LNCaP clone FGC (cell line): ENCODE results near the gene NOP16.

Experiments
- DNase-seq: peaks from one replicate; pipeline ENCODE4 v3.0.0-alpha.2; 2011; ENCODE audit warnings: low read depth
- H3K4me3 ChIP-seq: 2 replicates; pipeline ENCODE4 v1.5.1; 2011; ENCODE audit warnings: mild to moderate bottlenecking, low read depth, low read length, control low read depth
- TF ChIP-seq, protein P1 (sequence below): IDR thresholded peaks from 2 replicates; pipeline ENCODE4 v1.5.1; 2012; ENCODE audit warnings: mild to moderate bottlenecking; ENCODE audit not compliant: control insufficient read depth, insufficient read depth; ENCODE audit errors: extremely low read depth

NOP16 gene

DNA sequence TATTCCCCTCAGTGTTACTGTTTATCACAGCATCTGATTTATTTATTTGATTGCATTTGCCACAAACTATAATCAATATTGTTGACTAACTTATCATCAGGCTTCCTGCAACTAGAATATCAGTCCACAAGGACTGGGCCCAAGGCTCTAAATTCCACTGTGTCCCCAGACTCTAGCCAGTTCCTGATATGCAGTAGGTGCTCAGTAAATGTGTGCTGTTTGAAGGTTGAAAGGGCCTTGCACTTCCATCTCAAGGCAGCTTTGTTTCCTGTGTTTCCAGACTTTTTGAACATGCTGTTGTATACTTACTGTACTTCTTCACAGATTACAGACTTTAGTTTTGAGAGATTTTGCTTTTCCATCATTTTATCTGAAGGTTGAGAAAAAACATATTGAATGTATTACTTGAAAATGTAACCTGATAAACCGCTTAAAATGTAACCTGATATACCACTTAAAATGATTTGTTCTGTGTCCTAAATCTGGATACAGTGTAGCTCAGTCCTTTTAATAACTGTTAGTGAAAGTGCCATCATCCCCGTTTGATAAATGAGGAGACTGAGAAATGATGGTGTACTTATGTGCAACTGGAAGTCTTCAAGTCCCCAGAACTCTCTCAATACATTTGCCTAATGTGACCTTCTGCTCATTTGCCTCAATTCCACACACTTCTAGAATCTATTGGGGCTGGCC lies 45.5 kb downstream of the NOP16 start:
- H3K4me3 ChIP-seq = no peak overlapping the region
- TF ChIP-seq, protein P1, sequence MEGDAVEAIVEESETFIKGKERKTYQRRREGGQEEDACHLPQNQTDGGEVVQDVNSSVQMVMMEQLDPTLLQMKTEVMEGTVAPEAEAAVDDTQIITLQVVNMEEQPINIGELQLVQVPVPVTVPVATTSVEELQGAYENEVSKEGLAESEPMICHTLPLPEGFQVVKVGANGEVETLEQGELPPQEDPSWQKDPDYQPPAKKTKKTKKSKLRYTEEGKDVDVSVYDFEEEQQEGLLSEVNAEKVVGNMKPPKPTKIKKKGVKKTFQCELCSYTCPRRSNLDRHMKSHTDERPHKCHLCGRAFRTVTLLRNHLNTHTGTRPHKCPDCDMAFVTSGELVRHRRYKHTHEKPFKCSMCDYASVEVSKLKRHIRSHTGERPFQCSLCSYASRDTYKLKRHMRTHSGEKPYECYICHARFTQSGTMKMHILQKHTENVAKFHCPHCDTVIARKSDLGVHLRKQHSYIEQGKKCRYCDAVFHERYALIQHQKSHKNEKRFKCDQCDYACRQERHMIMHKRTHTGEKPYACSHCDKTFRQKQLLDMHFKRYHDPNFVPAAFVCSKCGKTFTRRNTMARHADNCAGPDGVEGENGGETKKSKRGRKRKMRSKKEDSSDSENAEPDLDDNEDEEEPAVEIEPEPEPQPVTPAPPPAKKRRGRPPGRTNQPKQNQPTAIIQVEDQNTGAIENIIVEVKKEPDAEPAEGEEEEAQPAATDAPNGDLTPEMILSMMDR = no peak
- no peak for DNase-seq

DNA sequence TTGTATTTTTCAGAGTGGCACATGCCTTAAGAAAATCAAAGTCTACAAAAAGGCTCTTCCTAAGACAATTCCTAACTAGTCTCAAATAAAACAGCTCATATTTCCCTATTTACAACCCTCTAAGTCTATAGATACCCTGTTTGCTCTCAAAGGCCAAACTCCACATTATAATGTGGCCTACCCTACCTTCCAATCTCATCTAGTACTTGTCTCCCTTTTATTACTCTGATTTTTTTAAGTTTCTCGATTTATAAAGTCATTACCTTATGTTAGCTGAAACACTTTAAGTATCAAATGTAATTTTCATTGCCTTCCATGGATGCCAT lies 46.3 kb downstream of the NOP16 start:
- H3K4me3 ChIP-seq = no peak overlapping the region
- TF ChIP-seq, protein P1 = no peak
- no peak for DNase-seq

DNA sequence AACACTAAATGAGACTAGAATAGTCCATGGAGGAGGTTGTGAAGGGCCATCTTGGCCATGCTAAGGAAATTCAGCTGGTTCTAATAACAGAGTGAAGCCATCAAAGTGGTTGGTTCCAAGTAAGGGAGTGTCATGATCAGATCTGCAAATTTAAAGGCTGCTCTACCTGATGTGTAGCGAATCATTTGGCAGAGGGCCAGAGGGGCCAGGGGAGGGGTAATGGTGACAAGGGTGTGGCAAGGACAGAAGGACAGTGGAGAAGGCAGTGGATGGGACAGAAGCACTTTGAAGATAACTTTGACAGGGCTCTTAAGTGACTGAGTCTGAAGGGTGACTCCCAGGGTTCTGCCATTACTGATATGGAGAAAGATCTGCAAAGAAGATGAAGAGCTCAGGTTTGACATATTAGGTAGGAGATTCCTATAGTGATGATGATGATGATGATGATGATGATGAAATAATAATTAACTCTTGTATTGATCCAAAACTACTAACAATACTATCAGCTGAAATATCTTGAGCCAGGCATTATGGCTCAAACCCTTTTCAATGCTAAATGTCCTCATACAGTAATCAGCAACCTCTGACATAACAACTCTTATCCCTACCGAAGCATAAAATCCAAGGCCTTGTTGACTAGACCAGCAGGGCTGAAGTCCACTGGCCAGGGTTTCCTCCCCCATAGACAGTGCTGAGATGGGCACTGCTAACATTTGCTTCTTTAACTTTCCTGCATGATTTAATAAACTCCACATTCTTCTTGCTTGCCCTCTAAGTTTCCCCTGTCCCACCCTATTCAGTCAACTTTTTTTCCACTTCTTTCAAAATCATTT lies 46.9 kb downstream of the NOP16 start:
- TF ChIP-seq, protein P1 = no peak
- no peak for DNase-seq
- no peak overlapping the region for H3K4me3 ChIP-seq

DNA sequence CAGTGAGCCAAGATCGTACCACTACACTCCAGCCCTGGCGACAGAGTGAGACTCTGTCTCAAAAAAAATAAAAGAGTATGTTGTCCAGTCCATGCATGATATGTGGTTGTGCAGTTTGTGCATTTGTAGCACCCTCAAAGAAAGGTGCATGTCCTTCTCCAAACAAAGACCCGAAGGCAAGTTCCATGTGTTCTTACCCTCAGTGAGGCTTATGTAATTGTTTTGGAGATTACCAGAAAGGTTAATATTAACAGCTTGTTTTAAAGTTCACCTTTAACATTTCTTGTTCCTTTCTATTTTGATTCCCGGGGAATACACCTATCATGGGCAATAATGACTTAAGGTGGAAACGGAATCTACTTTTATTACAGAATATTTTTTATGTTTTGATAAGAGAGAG lies 49.1 kb downstream of the NOP16 start:
- no peak overlapping the region for H3K4me3 ChIP-seq
- no peak for DNase-seq
- TF ChIP-seq, protein P1 = no peak

DNA sequence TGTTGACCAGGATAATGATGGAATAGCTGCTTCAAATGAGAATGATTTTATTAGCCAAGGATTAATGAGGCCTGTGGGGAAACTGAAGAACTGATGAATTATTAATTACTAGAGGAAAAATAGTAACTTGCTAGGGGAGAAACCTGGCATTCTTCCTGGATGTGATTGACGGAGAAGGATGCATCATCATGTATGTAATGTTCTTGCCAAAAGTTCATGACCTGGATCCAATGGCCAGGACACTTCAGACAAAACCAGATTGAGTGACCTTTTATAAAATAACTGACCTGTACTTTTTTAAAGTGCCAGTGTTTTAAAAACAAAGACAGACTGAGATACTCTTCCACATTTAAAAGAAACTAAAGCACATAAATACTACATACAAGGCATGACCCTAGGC lies 50.5 kb downstream of the NOP16 start:
- DNase-seq = no peak
- TF ChIP-seq, protein P1 = no peak
- no peak overlapping the region for H3K4me3 ChIP-seq

DNA sequence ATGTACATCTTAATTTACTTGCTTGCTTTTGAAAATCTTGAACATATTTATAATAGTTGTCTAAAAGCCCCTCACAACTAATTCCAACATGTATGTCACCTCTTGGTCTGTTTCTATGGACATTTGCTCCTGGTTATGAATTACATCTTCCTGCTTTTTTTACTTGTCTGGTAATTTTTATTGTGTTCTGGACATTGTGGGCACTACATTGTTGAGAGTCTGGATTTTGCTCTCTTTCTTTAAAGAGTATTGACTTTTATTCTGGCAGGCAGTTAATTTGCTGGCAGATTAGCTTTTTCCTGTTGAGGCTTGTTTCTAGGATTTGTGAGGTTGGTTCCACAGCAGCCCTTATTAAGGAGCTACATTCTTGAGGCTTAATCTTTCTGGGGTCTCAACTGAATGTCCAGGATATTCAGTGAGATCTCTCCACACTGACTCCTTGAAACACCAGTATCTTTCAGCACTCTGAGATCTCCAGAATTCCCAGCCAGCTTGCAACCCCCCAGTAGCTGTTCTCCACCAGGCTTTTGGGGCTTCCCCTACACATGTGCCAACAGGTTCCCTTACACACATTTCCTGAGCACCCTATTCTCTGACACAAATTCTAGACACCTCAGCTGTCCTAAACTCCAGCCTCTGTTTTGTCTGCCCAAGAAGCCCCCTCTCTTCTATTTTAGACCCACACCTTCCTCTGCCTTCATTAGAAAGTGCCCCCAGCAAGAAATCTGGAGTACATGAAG lies 54.2 kb downstream of the NOP16 start:
- TF ChIP-seq, protein P1 = no peak
- no peak overlapping the region for H3K4me3 ChIP-seq
- DNase-seq = no peak
